Smooth muscle cell (in vitro differentiated cells): Measurements from ENCODE around the gene GPRC5B. TPM values are rescaled to one million over a fixed set of nuclear protein-coding genes. Genes with fewer than 3 reads are reported as not detected.

Experiments
- DNase-seq: peaks from one replicate; lab custom pipeline; 2025; ENCODE audit not compliant: unreplicated experiment; lab: John Stamatoyannopoulos, UW
- H2AFZ ChIP-seq: fragments of 200-600 bp; sonication (generic); 2 replicates; pipeline ENCODE4 v1.6.0; 2016; ENCODE audit warnings: antibody characterized with exemption, low read depth, mild to moderate bottlenecking
- H3F3A ChIP-seq: fragments of 200-600 bp; sonication (generic); 2 replicates; pipeline ENCODE4 v1.6.0; 2017; ENCODE audit warnings: antibody characterized with exemption, low read depth
- H3K27ac ChIP-seq: fragments of 200-600 bp; sonication (generic); 2 replicates; pipeline ENCODE4 v1.5.1; 2016; ENCODE audit warnings: low read depth, mild to moderate bottlenecking
- H3K27me3 ChIP-seq: fragments of 200-600 bp; sonication (generic); 2 replicates; pipeline ENCODE4 v1.6.1; 2016; ENCODE audit warnings: low read depth, mild to moderate bottlenecking
- H3K36me3 ChIP-seq: fragments of 200-600 bp; sonication (generic); 2 replicates; pipeline ENCODE4 v1.5.1; 2016; ENCODE audit warnings: low read depth
- H3K4me1 ChIP-seq: fragments of 200-600 bp; sonication (generic); 2 replicates; pipeline ENCODE4 v1.5.1; 2016; ENCODE audit warnings: low read depth
- H3K4me2 ChIP-seq: fragments of 200-600 bp; sonication (generic); 2 replicates; pipeline ENCODE4 v1.6.0; 2016; ENCODE audit warnings: mild to moderate bottlenecking
- H3K4me3 ChIP-seq: fragments of 200-600 bp; sonication (generic); 2 replicates; pipeline ENCODE4 v1.5.1; 2016; ENCODE audit warnings: mild to moderate bottlenecking
- H3K79me2 ChIP-seq: fragments of 200-600 bp; sonication (generic); 2 replicates; pipeline ENCODE4 v1.6.0; 2016; ENCODE audit warnings: low read depth, mild to moderate bottlenecking
- H3K9ac ChIP-seq: fragments of 200-600 bp; sonication (generic); 2 replicates; pipeline ENCODE4 v1.6.0; 2016; ENCODE audit warnings: low read depth
- H3K9me3 ChIP-seq: fragments of 200-600 bp; sonication (generic); replicated peaks from 2 replicates; pipeline ENCODE4 v1.5.1; 2016; ENCODE audit warnings: low read depth
- H4K20me1 ChIP-seq: fragments of 200-600 bp; sonication (generic); 2 replicates; pipeline ENCODE4 v1.6.0; 2016; ENCODE audit warnings: low read depth
- WGBS: methylation state at CpG from one replicate; pipeline ENCODE4 v1.1.7; 2016; ENCODE audit warnings: low lambda C conversion rate; 5-methylcytosine and 5-hydroxymethylcytosine counted together
- polyA plus RNA-seq: library from polyadenylated mRNA; unstranded; fragments of >200 nt; fragmentation: Nextera tagmentation; extraction: Ambion mirVana; gene quantifications from 2 replicates; pipeline ENCODE4 v1.2.1, GENCODE V29; 2016
- total RNA-seq: library from RNA; depleted of rRNA; stranded (reverse); fragments of >200 nt; gene quantifications from 2 replicates; pipeline ENCODE4 v1.2.3, GENCODE V29; 2014
- TF ChIP-seq, protein P1 (sequence below): fragments of 200-600 bp; sonication (generic); IDR thresholded peaks from 2 replicates; pipeline ENCODE4 v1.5.1; 2017; ENCODE audit warnings: borderline replicate concordance, mild to moderate bottlenecking, antibody characterized with exemption; ENCODE audit not compliant: insufficient read depth, poor library complexity, severe bottlenecking

Gene GPRC5B
- total and polyA plus RNA-seq, 2 experiments from 2014 or later: 7.8 to 18.9 TPM

DNA sequence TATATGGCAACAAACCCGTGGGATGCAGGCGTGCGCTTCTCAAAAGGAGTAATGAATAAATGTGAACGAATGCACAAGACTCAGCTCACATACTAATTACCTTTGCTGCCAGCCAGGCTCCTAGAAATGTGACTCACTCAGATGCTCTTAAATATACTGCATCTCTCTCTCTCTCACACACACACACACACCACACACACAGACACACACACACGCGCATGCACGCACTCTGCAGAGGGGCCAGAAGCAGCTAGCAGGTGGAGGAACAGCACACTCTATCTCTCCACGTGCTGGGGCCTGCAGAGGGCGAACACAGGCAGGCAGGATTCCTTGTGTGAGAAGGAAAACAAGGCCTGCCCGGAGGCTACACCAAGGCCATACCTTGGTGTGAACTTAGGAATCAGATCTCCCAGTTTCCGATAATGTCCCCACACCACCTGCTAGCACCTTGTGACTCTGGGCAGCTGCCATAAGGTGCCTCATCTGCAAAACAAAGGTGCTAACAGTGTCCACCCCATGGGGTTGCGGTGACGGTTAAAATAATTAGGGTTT, 5.3 kb downstream of the GPRC5B start:
- Histone ChIP-seq H3K27me3 (no peaks in the 10 kb centered on the region), H3K4me3 (no peak overlapping the region), H3K4me2 (no peak overlapping the region), H3K4me1 (peaks cover 23% of the 10 kb centered on the region), H4K20me1 (peaks cover 26% of the 10 kb centered on the region), H2AFZ (no peak overlapping the region), H3K9ac (no peak overlapping the region), H3F3A (no peaks in the 10 kb centered on the region), H3K9me3 (no peaks in the 10 kb centered on the region), H3K79me2 (peaks cover 20% of the 10 kb centered on the region), H3K36me3 (no peaks in the 10 kb centered on the region), H3K27ac (no peak overlapping the region)
- DNase-seq: no peak
- TF ChIP-seq, protein P1, sequence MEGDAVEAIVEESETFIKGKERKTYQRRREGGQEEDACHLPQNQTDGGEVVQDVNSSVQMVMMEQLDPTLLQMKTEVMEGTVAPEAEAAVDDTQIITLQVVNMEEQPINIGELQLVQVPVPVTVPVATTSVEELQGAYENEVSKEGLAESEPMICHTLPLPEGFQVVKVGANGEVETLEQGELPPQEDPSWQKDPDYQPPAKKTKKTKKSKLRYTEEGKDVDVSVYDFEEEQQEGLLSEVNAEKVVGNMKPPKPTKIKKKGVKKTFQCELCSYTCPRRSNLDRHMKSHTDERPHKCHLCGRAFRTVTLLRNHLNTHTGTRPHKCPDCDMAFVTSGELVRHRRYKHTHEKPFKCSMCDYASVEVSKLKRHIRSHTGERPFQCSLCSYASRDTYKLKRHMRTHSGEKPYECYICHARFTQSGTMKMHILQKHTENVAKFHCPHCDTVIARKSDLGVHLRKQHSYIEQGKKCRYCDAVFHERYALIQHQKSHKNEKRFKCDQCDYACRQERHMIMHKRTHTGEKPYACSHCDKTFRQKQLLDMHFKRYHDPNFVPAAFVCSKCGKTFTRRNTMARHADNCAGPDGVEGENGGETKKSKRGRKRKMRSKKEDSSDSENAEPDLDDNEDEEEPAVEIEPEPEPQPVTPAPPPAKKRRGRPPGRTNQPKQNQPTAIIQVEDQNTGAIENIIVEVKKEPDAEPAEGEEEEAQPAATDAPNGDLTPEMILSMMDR: no peak
- WGBS: 64% methylated on average over 13 of the region's 13 CpGs

DNA sequence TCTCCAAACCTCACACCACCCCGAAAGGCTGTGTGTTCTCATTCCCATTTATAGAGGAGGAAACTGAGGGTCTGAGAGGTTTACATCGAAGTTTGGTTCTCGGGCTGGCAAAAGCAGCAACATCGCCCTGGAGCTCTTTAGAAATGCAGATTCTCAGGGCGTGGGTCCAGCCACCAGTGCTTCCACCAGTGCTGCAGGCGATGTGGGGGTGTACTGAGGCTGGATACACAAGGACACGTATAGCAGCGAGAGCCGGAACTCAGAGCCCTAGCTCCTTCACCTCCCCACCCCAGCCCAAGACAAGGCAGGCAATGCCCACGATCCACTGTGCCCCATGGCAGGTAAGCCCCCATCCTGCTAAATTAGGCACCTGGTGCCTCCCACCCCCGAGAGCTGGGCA, 5.9 kb downstream of the GPRC5B start:
- DNase-seq: no peak
- no peak overlapping the region for H3K4me3 ChIP-seq
- no peak overlapping the region for H3K9ac ChIP-seq
- TF ChIP-seq, protein P1: no peak
- no peak overlapping the region for H3K27ac ChIP-seq
- peaks cover 20% of the 10 kb centered on the region for H3K79me2 ChIP-seq
- H4K20me1 ChIP-seq: peaks cover 26% of the 10 kb centered on the region
- H2AFZ ChIP-seq: no peak overlapping the region
- no peaks in the 10 kb centered on the region for H3K9me3 ChIP-seq
- H3K4me1 ChIP-seq: peaks cover 23% of the 10 kb centered on the region
- no peaks in the 10 kb centered on the region for H3K36me3 ChIP-seq
- H3K27me3 ChIP-seq: no peaks in the 10 kb centered on the region
- 86% methylated on average over 11 of the region's 11 CpGs for WGBS
- H3K4me2 ChIP-seq: no peak overlapping the region
- H3F3A ChIP-seq: no peaks in the 10 kb centered on the region

DNA sequence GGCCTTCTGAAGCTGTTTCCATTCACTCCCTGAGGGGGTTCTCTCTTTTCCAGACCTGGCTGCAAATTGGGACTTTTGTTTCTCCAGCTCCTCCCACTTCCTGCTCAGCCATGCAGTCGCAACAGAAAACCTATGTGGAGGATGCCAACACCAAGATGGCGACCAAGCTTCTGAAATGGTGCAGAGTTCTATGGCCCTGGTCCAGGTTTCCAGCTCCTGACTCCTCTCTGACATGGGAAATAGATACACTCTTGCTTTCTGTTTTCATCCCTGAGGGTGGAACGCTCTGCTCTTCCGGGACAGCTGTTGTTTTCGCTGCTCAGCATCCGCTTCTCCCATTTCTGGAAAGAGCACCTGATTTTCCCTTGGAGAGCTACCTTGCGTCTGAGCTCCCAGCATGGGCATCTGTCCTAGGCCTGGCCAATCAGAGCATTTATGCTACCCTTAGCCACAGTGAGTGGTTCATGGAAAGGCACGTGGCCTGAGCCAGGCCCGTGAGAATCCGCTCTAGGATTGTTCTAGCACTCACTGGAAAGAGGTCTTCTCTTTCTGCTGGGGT, 8.1 kb downstream of the GPRC5B start:
- 96% methylated on average over 9 of the region's 10 CpGs for WGBS
- peaks cover 17% of the 10 kb centered on the region for H3K79me2 ChIP-seq
- no peak for DNase-seq
- no peak overlapping the region for H3K9ac ChIP-seq
- no peaks in the 10 kb centered on the region for H3K36me3 ChIP-seq
- no peak overlapping the region for H2AFZ ChIP-seq
- H3K27ac ChIP-seq: no peak overlapping the region
- no peaks in the 10 kb centered on the region for H3K9me3 ChIP-seq
- no peaks in the 10 kb centered on the region for H3F3A ChIP-seq
- H3K27me3 ChIP-seq: no peaks in the 10 kb centered on the region
- H4K20me1 ChIP-seq: peaks cover 26% of the 10 kb centered on the region
- TF ChIP-seq, protein P1: no peak
- no peak overlapping the region for H3K4me3 ChIP-seq
- H3K4me1 ChIP-seq: peaks cover 9% of the 10 kb centered on the region
- H3K4me2 ChIP-seq: no peak overlapping the region

DNA sequence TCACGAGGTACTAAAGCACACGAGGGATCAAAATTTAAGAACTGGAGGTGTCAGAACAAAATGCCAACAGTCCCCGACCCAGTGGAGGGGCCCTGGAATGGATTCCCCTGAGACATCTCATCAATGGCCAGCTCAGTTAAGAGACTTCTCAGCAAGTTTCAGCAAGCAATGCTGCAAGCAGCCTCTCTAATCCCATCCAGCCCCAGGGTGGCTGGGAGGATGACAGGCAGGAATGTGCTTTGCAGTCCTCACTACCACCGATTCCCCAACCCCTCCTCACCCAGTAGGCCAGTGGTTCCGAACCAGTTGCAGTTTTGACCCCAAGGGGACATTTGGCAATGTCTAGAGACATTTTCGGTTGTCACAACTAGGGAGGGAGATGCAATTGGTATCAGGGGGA, 8.7 kb downstream of the GPRC5B start:
- Histone ChIP-seq H3K4me3 (no peak overlapping the region), H3K9me3 (no peaks in the 10 kb centered on the region), H3K27me3 (no peaks in the 10 kb centered on the region), H3K27ac (no peak overlapping the region), H4K20me1 (peaks cover 26% of the 10 kb centered on the region), H3K4me1 (peaks cover 9% of the 10 kb centered on the region), H3K36me3 (no peaks in the 10 kb centered on the region), H3F3A (no peaks in the 10 kb centered on the region), H2AFZ (no peak overlapping the region), H3K9ac (no peak overlapping the region), H3K4me2 (no peak overlapping the region), H3K79me2 (peaks cover 11% of the 10 kb centered on the region)
- TF ChIP-seq, protein P1: no peak
- WGBS: 58% methylated on average over 6 of the region's 6 CpGs
- no peak for DNase-seq
